SU-DHL-6 (cell line): ENCODE data around the gene NOPCHAP1.
A peak's percentile ranks its signal among the peaks of the same experiment; 100 is the strongest.
"Not testable (repeated sequence)": the region's sequence is repeated elsewhere in the genome, so short reads cannot be mapped to it uniquely, and the experiment has no call there.

ENCODE experiments used
- H2AFZ ChIP-seq: fragments of 200-600 bp; sonication (generic); 2 replicates; pipeline ENCODE4 v1.6.1; 2014; ENCODE audit warnings: low read depth, mild to moderate bottlenecking, moderate library complexity, mixed read lengths, antibody characterized with exemption, low read length; ENCODE audit not compliant: severe bottlenecking
- H3F3A ChIP-seq: fragments of 200-600 bp; shearing (Covaris generic); 2 replicates; pipeline ENCODE4 v1.6.0; 2016; ENCODE audit warnings: antibody characterized with exemption, mild to moderate bottlenecking; ENCODE audit not compliant: insufficient read depth
- H3K27ac ChIP-seq: fragments of 200-600 bp; sonication (generic); 2 replicates; pipeline ENCODE4 v1.5.1; 2016; ENCODE audit warnings: low read depth, mild to moderate bottlenecking, low read length, moderate library complexity, mixed read lengths
- H3K27me3 ChIP-seq: fragments of 200-600 bp; sonication (generic), shearing (Covaris generic); 2 replicates; pipeline ENCODE4 v1.6.0; 2014; ENCODE audit warnings: mild to moderate bottlenecking, low read length
- H3K36me3 ChIP-seq: fragments of 200-600 bp; sonication (generic); 2 replicates; pipeline ENCODE4 v1.6.1; 2014; ENCODE audit warnings: mild to moderate bottlenecking, low read length, mixed read lengths
- H3K4me2 ChIP-seq: fragments of 300-600, 200-600 bp; shearing (Covaris generic), sonication (generic); 2 replicates; pipeline ENCODE4 v1.6.0; 2014; ENCODE audit warnings: low read length, low read depth, mild to moderate bottlenecking; ENCODE audit not compliant: poor library complexity, severe bottlenecking
- H3K4me3 ChIP-seq: fragments of 200-600 bp; sonication (generic); 2 replicates; pipeline ENCODE4 v1.5.1; 2014; ENCODE audit warnings: antibody characterized with exemption, low read length, mild to moderate bottlenecking, mixed read lengths; ENCODE audit not compliant: insufficient read depth, poor library complexity, severe bottlenecking
- H3K79me2 ChIP-seq: fragments of 200-600 bp; sonication (generic); 2 replicates; pipeline ENCODE4 v1.6.1; 2014; ENCODE audit warnings: mild to moderate bottlenecking, low read length, moderate library complexity; ENCODE audit not compliant: insufficient read depth
- H3K9ac ChIP-seq: fragments of 200-600 bp; sonication (generic); 2 replicates; pipeline ENCODE4 v1.7.0; 2014; ENCODE audit warnings: mild to moderate bottlenecking, low read length
- H3K9me2 ChIP-seq: fragments of 200-600 bp; sonication (generic); replicated peaks from 2 replicates; pipeline ENCODE4 v1.6.1; 2014; ENCODE audit warnings: low read length; ENCODE audit not compliant: insufficient read depth
- H3K9me3 ChIP-seq: fragments of 200-600 bp; sonication (generic); 2 replicates; pipeline ENCODE4 v1.6.1; 2014; ENCODE audit warnings: low read length, mixed read lengths; ENCODE audit not compliant: insufficient read depth
- H4K20me1 ChIP-seq: fragments of 200-600 bp; sonication (generic); 2 replicates; pipeline ENCODE4 v1.6.1; 2014; ENCODE audit warnings: low read depth, mild to moderate bottlenecking, antibody characterized with exemption, low read length, moderate library complexity, mixed read lengths
- CTCF ChIP-seq: fragments of 200-600 bp; sonication (generic); IDR thresholded peaks from one replicate; pipeline ENCODE4 v1.5.1; 2017; ENCODE audit warnings: antibody characterized with exemption, mild to moderate bottlenecking, low read length, moderate library complexity; ENCODE audit not compliant: insufficient read depth, poor library complexity, severe bottlenecking
- EZH2phosphoT487 ChIP-seq: fragments of 200-600 bp; sonication (generic), shearing (Covaris generic); conservative IDR thresholded peaks from 2 replicates; pipeline ENCODE4 v1.6.1; 2018; ENCODE audit warnings: mild to moderate bottlenecking, antibody characterized with exemption, low read length, moderate library complexity, mixed read lengths

Gene NOPCHAP1

GRCh38 chr12:104976703-104977102, 9.4 kb upstream of the NOPCHAP1 start:
- no peaks in the 10 kb centered on the region for H3K36me3 ChIP-seq
- no peaks in the 10 kb centered on the region for H3K9me2 ChIP-seq

GRCh38 chr12:104977688-104978087, 8.4 kb upstream of the NOPCHAP1 start:
- H4K20me1 ChIP-seq, H3K27ac ChIP-seq, H3K79me2 ChIP-seq, H3K36me3 ChIP-seq, H3F3A ChIP-seq, H3K4me2 ChIP-seq, H3K9me2 ChIP-seq, H2AFZ ChIP-seq, H3K4me3 ChIP-seq, H3K9me3 ChIP-seq, H3K9ac ChIP-seq, H3K27me3 ChIP-seq: not testable (repeated sequence)

More at GRCh38 chr12:104976703-104977102, 9.4 kb upstream of the NOPCHAP1 start:
- H3F3A ChIP-seq = no peaks in the 10 kb centered on the region
- H3K4me3 ChIP-seq = no peak overlapping the region
- no peaks in the 10 kb centered on the region for H4K20me1 ChIP-seq
- H2AFZ ChIP-seq = no peak overlapping the region
- no peaks in the 10 kb centered on the region for H3K27me3 ChIP-seq
- H3K79me2 ChIP-seq = no peaks in the 10 kb centered on the region
- H3K9ac ChIP-seq = no peak overlapping the region
- no peak overlapping the region for H3K27ac ChIP-seq
- TF ChIP-seq EZH2phosphoT487 = no peak
- no peak for TF ChIP-seq CTCF
- no peak overlapping the region for H3K4me2 ChIP-seq
- H3K9me3 ChIP-seq = no peaks in the 10 kb centered on the region

GRCh38 chr12:104985206-104985605, 910 bp upstream of the NOPCHAP1 start:
- Histone ChIP-seq H3K36me3 (peaks cover 13% of the 10 kb centered on the region; the same call in 1 of the 2 replicates), H3K9me2 (no peaks in the 10 kb centered on the region), H4K20me1 (no peaks in the 10 kb centered on the region), H3K4me2 (peak overlapping the region; percentile 84), H3F3A (no peaks in the 10 kb centered on the region), H3K4me3 (peak overlapping the region; percentile 85), H3K9ac (peak overlapping the region; percentile 77; the same call in 1 of the 2 replicates), H3K9me3 (no peaks in the 10 kb centered on the region), H3K27ac (no peak overlapping the region), H3K27me3 (no peaks in the 10 kb centered on the region), H2AFZ (peak overlapping the region; percentile 97), H3K79me2 (peaks cover 35% of the 10 kb centered on the region)
- TF ChIP-seq EZH2phosphoT487 = no peak
- peak; percentile 25 for TF ChIP-seq CTCF

- H3K4me2 ChIP-seq = no peak overlapping the region
- H3K27me3 ChIP-seq = no peaks in the 10 kb centered on the region
Measured at GRCh38 chr12:104990950-104991349, 4.8 kb downstream of the NOPCHAP1 start.

More at GRCh38 chr12:104990950-104991349, 4.8 kb downstream of the NOPCHAP1 start:
- Histone ChIP-seq H3K9ac (no peak overlapping the region), H3K9me2 (no peaks in the 10 kb centered on the region), H4K20me1 (no peaks in the 10 kb centered on the region), H2AFZ (no peak overlapping the region), H3K27ac (no peak overlapping the region), H3K9me3 (no peaks in the 10 kb centered on the region), H3F3A (no peaks in the 10 kb centered on the region), H3K4me3 (no peak overlapping the region), H3K79me2 (peaks cover 40% of the 10 kb centered on the region), H3K36me3 (peaks cover 23% of the 10 kb centered on the region; the same call in 1 of the 2 replicates)
- no peak for TF ChIP-seq EZH2phosphoT487
- TF ChIP-seq CTCF = no peak
